ENCODE data around the gene LCE1C.

DNA sequence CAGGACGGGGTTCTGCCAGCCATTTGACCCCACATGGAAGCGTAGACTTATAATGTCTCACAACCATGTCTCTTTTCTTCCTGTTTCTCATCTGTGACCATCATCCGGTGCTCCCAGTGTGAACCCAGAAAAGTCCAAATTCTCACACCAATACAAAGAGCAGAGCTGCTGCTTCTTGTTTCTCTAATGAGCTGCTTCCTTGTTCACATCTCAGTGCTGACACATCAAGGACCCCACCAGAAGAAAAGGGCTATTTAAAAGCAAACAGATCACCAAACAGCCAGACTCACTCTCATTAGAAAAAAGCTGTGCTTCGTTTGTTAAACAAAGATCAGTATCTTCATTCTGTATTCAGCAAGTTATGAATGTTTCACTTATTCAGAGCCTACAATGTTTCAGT is 10.8 kb downstream of the LCE1C start:
- TF ChIP-seq EZH2 (IDR thresholded peaks at IDR 0.05; ENCODE audit: low read length, unreplicated experiment): no peak
- TF ChIP-seq, protein P1, sequence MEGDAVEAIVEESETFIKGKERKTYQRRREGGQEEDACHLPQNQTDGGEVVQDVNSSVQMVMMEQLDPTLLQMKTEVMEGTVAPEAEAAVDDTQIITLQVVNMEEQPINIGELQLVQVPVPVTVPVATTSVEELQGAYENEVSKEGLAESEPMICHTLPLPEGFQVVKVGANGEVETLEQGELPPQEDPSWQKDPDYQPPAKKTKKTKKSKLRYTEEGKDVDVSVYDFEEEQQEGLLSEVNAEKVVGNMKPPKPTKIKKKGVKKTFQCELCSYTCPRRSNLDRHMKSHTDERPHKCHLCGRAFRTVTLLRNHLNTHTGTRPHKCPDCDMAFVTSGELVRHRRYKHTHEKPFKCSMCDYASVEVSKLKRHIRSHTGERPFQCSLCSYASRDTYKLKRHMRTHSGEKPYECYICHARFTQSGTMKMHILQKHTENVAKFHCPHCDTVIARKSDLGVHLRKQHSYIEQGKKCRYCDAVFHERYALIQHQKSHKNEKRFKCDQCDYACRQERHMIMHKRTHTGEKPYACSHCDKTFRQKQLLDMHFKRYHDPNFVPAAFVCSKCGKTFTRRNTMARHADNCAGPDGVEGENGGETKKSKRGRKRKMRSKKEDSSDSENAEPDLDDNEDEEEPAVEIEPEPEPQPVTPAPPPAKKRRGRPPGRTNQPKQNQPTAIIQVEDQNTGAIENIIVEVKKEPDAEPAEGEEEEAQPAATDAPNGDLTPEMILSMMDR (conservative IDR thresholded peaks at IDR 0.05; ENCODE audit: low read depth, low read length): no peak

Measured in PC-3 (cell line).